GM12878 (cell line): Measurements from ENCODE around the gene FNDC3B.

Source experiments
- ASH2L ChIP-seq: fragments of 300-600, 200-600 bp; sonication (generic); IDR thresholded peaks from 2 replicates; pipeline ENCODE4 v1.6.1; 2017; ENCODE audit warnings: low read depth, mild to moderate bottlenecking, borderline replicate concordance
- BCL3 ChIP-seq: IDR thresholded peaks from 2 replicates; pipeline ENCODE4 v1.6.1; 2011; ENCODE audit warnings: borderline replicate concordance, low read depth, mild to moderate bottlenecking, moderate library complexity, low read length; ENCODE audit not compliant: insufficient read depth, poor library complexity, severe bottlenecking
- BRCA1 ChIP-seq: IDR thresholded peaks from 2 replicates; pipeline ENCODE4 v1.6.1; 2011; ENCODE audit warnings: low read depth, low read length, improper control_type of control experiment
- CTCF ChIP-seq, 3 experiments: IDR thresholded peaks in 2 of 3; conservative IDR thresholded peaks in 1 of 3; 2 replicates each; pipeline ENCODE4 v1.5.1; 2011; ENCODE audit warnings: low read depth in 3 of 3, low read length in 3 of 3, mild to moderate bottlenecking in 3 of 3, control low read depth in 2 of 3, moderate library complexity in 2 of 3, inconsistent platforms in 1 of 3, mixed read lengths in 1 of 3; ENCODE audit not compliant: control insufficient read depth in 2 of 3, insufficient read depth in 1 of 3; ENCODE audit errors: extremely low read depth in 1 of 3
- EGR1 ChIP-seq, 2 experiments: IDR thresholded peaks; 1 replicate in 1 of 2; 2 replicates in 1 of 2; pipeline ENCODE4 v1.6.1; 2011 to 2012; ENCODE audit warnings: low read depth in 2 of 2, low read length in 2 of 2, borderline replicate concordance in 1 of 2, mild to moderate bottlenecking in 1 of 2, moderate library complexity in 1 of 2
- NFYB ChIP-seq: IDR thresholded peaks from 2 replicates; pipeline ENCODE4 v1.6.1; 2011; ENCODE audit warnings: low read depth, mild to moderate bottlenecking, low read length, improper control_type of control experiment, moderate library complexity; ENCODE audit not compliant: insufficient read depth
- PKNOX1 ChIP-seq: fragments of 450-650 bp; IDR thresholded peaks from 2 replicates; pipeline ENCODE4 v1.6.1; 2016; ENCODE audit warnings: mild to moderate bottlenecking
- POLR2AphosphoS5 ChIP-seq: IDR thresholded peaks from 2 replicates; pipeline ENCODE4 v1.6.1; 2011; ENCODE audit warnings: mild to moderate bottlenecking, low read length, inconsistent platforms
- USF2 ChIP-seq: IDR thresholded peaks from 2 replicates; pipeline ENCODE4 v1.6.1; 2011; ENCODE audit warnings: low read depth, low read length, improper control_type of control experiment, borderline replicate concordance
- ZNF24 ChIP-seq: fragments of 450-650 bp; IDR thresholded peaks from 2 replicates; pipeline ENCODE4 v1.6.1; 2017; ENCODE audit warnings: antibody characterized with exemption, mild to moderate bottlenecking
- ZSCAN29 ChIP-seq: fragments of 450-650 bp; IDR thresholded peaks from 2 replicates; pipeline ENCODE4 v1.6.1; 2017; ENCODE audit warnings: mild to moderate bottlenecking, moderate library complexity

- TF ChIP-seq CTCF (IDR thresholded peaks at IDR 0.05 in 2 of 3, conservative IDR thresholded peaks at IDR 0.05 in 1 of 3; ENCODE audit: control insufficient read depth in 2 of 3, extremely low read depth in 1 of 3, insufficient read depth in 1 of 3, low read depth in 3 of 3, low read length in 3 of 3) (no peak), EGR1 (IDR thresholded peaks at IDR 0.05; ENCODE audit: borderline replicate concordance in 1 of 2, low read depth in 2 of 2, low read length in 2 of 2) (no peak), PKNOX1 (no peak), BCL3 (no peak), ASH2L (no peak), BRCA1 (no peak), NFYB (no peak), POLR2AphosphoS5 (no peak), ZNF24 (no peak), ZSCAN29 (no peak), USF2 (no peak)
Observed at GRCh38 chr3:172204716-172205115, 165.3 kb downstream of the FNDC3B start.
